DOHH2 (cell line): ENCODE results near the gene TNK1.

ENCODE experiments used
- H3F3A ChIP-seq: fragments of 200-600 bp; sonication (generic), shearing (Covaris generic); 2 replicates; pipeline ENCODE4 v1.6.0; 2016; ENCODE audit warnings: antibody characterized with exemption, mild to moderate bottlenecking; ENCODE audit not compliant: control insufficient read depth, insufficient read depth
- H3K27ac ChIP-seq: fragments of 200-600 bp; sonication (generic); 2 replicates; pipeline ENCODE4 v1.5.1; 2014; ENCODE audit warnings: low read depth, mild to moderate bottlenecking, low read length, moderate library complexity
- H3K27me3 ChIP-seq: fragments of 200-600 bp; sonication (generic); 2 replicates; pipeline ENCODE4 v1.6.1; 2014; ENCODE audit warnings: mild to moderate bottlenecking, low read length, mixed read lengths; ENCODE audit not compliant: control insufficient read depth
- H3K36me3 ChIP-seq: fragments of 200-600 bp; sonication (generic); 2 replicates; pipeline ENCODE4 v1.6.1; 2014; ENCODE audit warnings: mild to moderate bottlenecking, low read length, moderate library complexity, mixed read lengths; ENCODE audit not compliant: control insufficient read depth
- H3K4me1 ChIP-seq: fragments of 200-600 bp; sonication (generic); 2 replicates; pipeline ENCODE4 v1.6.1; 2014; ENCODE audit warnings: mild to moderate bottlenecking, low read length, mixed read lengths; ENCODE audit not compliant: control insufficient read depth
- H3K4me2 ChIP-seq: fragments of 200-600 bp; sonication (generic); 2 replicates; pipeline ENCODE4 v1.6.0; 2014; ENCODE audit warnings: mild to moderate bottlenecking, low read length, moderate library complexity
- H3K4me3 ChIP-seq: fragments of 200-600 bp; sonication (generic); 2 replicates; pipeline ENCODE4 v1.5.1; 2014; ENCODE audit warnings: mild to moderate bottlenecking, low read length, mixed read lengths
- H3K79me2 ChIP-seq: fragments of 200-600 bp; sonication (generic); 2 replicates; pipeline ENCODE4 v1.6.1; 2014; ENCODE audit warnings: mild to moderate bottlenecking, low read length, mixed read lengths; ENCODE audit not compliant: control insufficient read depth
- H3K9me2 ChIP-seq: fragments of 200-600 bp; sonication (generic); replicated peaks from 2 replicates; pipeline ENCODE4 v1.6.1; 2014; ENCODE audit warnings: mild to moderate bottlenecking, low read length, mixed read lengths; ENCODE audit not compliant: control insufficient read depth
- H3K9me3 ChIP-seq: fragments of 200-600 bp; sonication (generic); 2 replicates; pipeline ENCODE4 v1.6.1; 2014; ENCODE audit warnings: antibody characterized with exemption, low read length, mixed read lengths; ENCODE audit not compliant: control insufficient read depth, insufficient read depth
- H4K20me1 ChIP-seq: fragments of 200-600 bp; sonication (generic); 2 replicates; pipeline ENCODE4 v1.6.0; 2014; ENCODE audit warnings: low read depth, mild to moderate bottlenecking, antibody characterized with exemption, low read length, moderate library complexity; ENCODE audit not compliant: control insufficient read depth, insufficient read depth
- EZH2phosphoT487 ChIP-seq: fragments of 200-600 bp; sonication (generic); IDR thresholded peaks from 2 replicates; pipeline ENCODE4 v1.6.1; 2017; ENCODE audit warnings: borderline replicate concordance, mild to moderate bottlenecking, antibody characterized with exemption, low read length, moderate library complexity, mixed read lengths
- TF ChIP-seq, protein P1 (sequence below): fragments of 200-600 bp; sonication (generic); IDR thresholded peaks from one replicate; pipeline ENCODE4 v1.5.1; 2014; ENCODE audit warnings: antibody characterized with exemption, mild to moderate bottlenecking, low read depth, low read length; ENCODE audit not compliant: poor library complexity, severe bottlenecking

Gene TNK1

DNA sequence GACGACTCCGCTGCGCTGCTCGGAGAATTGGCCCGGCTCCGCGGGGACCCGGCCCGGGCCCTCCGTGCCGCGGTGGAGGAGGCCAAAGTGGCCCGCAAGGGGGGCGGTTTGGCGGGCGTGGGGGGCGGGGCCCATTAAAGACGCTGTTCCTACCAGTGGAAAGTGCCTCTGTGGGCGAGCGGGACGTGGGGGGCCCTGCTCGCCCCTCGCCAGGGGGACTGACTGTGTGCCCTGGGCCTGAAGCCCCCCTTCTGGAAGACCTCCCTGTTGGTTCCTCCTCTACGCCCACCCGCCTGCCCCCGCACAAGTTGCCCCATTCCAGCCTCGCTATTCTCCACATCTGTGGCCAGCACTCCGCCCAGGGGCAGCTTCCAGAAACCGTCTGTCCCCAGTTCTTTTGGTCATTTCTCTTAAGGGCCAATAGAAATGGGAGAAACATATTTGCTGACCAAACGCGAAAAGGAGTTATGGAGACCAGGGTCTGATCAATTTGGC is 56.5 kb downstream of the TNK1 start:
- H3K9me2 ChIP-seq = no peaks in the 10 kb centered on the region
- peak overlapping the region; percentile 94 for H3K4me2 ChIP-seq
- H3K9me3 ChIP-seq = no peaks in the 10 kb centered on the region
- 0 out of 2 replicates have a peak, but pooled peaks cover 5% of the 10 kb centered on the region for H4K20me1 ChIP-seq
- TF ChIP-seq EZH2phosphoT487 = no peak
- TF ChIP-seq, protein P1, sequence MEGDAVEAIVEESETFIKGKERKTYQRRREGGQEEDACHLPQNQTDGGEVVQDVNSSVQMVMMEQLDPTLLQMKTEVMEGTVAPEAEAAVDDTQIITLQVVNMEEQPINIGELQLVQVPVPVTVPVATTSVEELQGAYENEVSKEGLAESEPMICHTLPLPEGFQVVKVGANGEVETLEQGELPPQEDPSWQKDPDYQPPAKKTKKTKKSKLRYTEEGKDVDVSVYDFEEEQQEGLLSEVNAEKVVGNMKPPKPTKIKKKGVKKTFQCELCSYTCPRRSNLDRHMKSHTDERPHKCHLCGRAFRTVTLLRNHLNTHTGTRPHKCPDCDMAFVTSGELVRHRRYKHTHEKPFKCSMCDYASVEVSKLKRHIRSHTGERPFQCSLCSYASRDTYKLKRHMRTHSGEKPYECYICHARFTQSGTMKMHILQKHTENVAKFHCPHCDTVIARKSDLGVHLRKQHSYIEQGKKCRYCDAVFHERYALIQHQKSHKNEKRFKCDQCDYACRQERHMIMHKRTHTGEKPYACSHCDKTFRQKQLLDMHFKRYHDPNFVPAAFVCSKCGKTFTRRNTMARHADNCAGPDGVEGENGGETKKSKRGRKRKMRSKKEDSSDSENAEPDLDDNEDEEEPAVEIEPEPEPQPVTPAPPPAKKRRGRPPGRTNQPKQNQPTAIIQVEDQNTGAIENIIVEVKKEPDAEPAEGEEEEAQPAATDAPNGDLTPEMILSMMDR = no peak
- H3F3A ChIP-seq = no peaks in the 10 kb centered on the region
- peaks cover 35% of the 10 kb centered on the region for H3K27me3 ChIP-seq
- H3K4me3 ChIP-seq = peak overlapping the region; percentile 23
- H3K79me2 ChIP-seq = peaks cover 10% of the 10 kb centered on the region
- H3K4me1 ChIP-seq = peaks cover 51% of the 10 kb centered on the region
- H3K27ac ChIP-seq = no peak overlapping the region
- no peaks in the 10 kb centered on the region for H3K36me3 ChIP-seq

DNA sequence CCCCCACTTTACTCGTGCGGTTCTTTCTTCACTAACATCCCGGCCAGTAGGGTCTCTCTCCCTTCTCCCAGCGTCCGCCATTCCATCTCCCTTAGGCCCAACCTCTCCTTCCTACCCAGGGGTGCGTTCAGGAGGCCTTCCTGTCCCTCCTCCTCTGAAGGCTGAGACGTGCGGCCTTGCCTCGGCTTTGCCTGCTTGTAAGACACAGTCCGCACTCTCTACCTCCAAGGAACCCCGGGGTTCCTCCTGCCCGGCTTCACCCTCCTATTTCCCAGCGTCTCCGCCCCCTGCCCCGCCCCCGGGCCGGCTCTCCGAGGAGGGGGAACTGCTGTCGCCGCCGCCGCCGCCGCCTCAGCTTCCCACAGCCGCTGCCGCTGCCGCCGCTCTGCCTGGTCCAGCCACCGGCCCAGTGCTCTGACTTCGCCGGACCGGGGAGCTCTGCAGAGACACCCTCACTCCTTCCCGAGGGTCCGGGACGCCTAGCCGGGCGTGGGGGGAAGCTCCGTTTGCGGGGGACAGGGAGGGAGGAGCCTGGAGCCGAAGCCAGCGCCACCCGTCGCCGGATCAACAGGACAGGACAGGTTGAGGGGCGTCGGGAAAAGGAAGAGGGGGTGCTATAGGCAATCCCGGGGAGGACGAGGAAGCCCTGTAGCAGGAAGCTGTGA is 57.2 kb downstream of the TNK1 start:
- Histone ChIP-seq H3K79me2 (peaks cover 10% of the 10 kb centered on the region), H3K4me3 (peak overlapping the region; percentile 68), H3K27ac (no peak overlapping the region), H3K36me3 (no peaks in the 10 kb centered on the region), H3K4me2 (peak overlapping the region; percentile 94), H3K9me2 (no peaks in the 10 kb centered on the region), H4K20me1 (0 out of 2 replicates have a peak, but pooled peaks cover 5% of the 10 kb centered on the region), H3F3A (no peaks in the 10 kb centered on the region), H3K27me3 (peaks cover 36% of the 10 kb centered on the region), H3K9me3 (no peaks in the 10 kb centered on the region), H3K4me1 (peaks cover 51% of the 10 kb centered on the region)
- TF ChIP-seq, protein P1 = no peak

DNA sequence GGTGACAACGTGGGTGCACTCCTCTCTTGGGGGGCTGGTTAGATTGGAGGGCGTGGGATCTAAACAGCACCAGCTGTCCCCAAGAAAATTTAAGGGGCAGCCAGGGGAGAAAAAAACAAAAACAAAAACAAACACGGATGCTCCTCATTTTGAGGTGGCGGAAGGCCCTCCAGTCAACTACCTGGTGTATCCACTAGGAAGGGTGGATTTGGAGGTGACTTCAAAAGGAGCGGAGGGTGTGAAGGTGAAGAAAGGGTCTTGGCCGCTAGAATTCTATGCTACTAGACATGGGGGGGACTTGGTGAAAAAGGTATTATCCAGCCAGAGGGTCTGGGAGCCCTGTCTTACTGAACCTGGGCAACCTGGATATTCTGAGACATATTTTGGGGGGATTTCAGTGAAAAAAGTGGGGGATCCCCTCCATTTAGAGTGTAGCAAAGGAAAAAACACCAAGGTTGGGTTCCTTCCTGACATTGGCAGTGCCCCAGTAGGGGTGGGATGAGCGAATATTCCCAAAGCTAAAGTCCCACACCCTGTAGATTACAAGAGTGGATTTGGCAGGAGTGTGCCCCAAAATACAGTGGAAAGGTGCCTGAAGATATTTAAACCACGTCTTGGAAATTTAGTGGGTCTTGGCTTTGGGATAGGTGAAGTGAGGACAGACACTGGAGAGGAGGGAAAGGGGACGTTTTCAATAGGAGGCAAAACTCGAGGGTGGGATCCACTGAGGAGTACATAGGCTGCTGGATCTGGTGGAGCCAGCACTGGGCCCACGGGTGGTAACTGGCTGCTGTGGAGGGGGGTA is 58.0 kb downstream of the TNK1 start:
- no peaks in the 10 kb centered on the region for H3K9me3 ChIP-seq
- H3K27me3 ChIP-seq = peaks cover 41% of the 10 kb centered on the region
- no peaks in the 10 kb centered on the region for H3K36me3 ChIP-seq
- H3K4me3 ChIP-seq = peak overlapping the region; percentile 68
- no peak overlapping the region for H3K27ac ChIP-seq
- H3K79me2 ChIP-seq = peaks cover 10% of the 10 kb centered on the region
- peaks cover 51% of the 10 kb centered on the region for H3K4me1 ChIP-seq
- H4K20me1 ChIP-seq = 0 out of 2 replicates have a peak, but pooled peaks cover 5% of the 10 kb centered on the region
- H3K4me2 ChIP-seq = peak overlapping the region; percentile 94
- H3F3A ChIP-seq = no peaks in the 10 kb centered on the region
- TF ChIP-seq EZH2phosphoT487 = no peak
- TF ChIP-seq, protein P1 = no peak
- H3K9me2 ChIP-seq = no peaks in the 10 kb centered on the region
